Lung (tissue), 12 donors: Measurements from ENCODE around the gene SLC6A8. TPM values are rescaled to one million over a fixed set of nuclear protein-coding genes. Genes with fewer than 3 reads are reported as not detected.

Experiments used
- ATAC-seq: fragments of 200-7000 bp; cut with Tn5 transposase; one replicate; pipeline ENCODE4 v1.9.1; 2020; ENCODE audit warnings: moderate number of reproducible peaks; ENCODE audit not compliant: insufficient read depth, low FRiP score
- DNase-seq, 3 donors: peaks; one replicate each; pipeline ENCODE4 v3.0.0-alpha.2; 2013 to 2017
- H3K27ac ChIP-seq, 2 donors: one replicate each; pipeline ENCODE4 v1.5.1; 2013; ENCODE audit warnings: mild to moderate bottlenecking in 2 of 2, moderate library complexity in 2 of 2, control low read depth in 1 of 2, inconsistent platforms in 1 of 2, low read depth in 1 of 2, low read length in 1 of 2
- H3K27me3 ChIP-seq, 3 donors: one replicate each; pipeline ENCODE4 v1.5.1; 2013; ENCODE audit warnings: low read length in 2 of 3; ENCODE audit not compliant: control insufficient read depth in 3 of 3, insufficient read depth in 3 of 3
- H3K36me3 ChIP-seq, 4 donors: one replicate each; pipeline ENCODE4 v1.5.1; 2013; ENCODE audit warnings: low read length in 4 of 4, mild to moderate bottlenecking in 1 of 4, moderate library complexity in 1 of 4; ENCODE audit not compliant: control insufficient read depth in 4 of 4, insufficient read depth in 4 of 4
- H3K4me1 ChIP-seq, 5 donors: one replicate each; pipeline ENCODE4 v1.5.1; 2013; ENCODE audit warnings: low read length in 5 of 5, mild to moderate bottlenecking in 2 of 5, moderate library complexity in 1 of 5; ENCODE audit not compliant: control insufficient read depth in 5 of 5, insufficient read depth in 5 of 5
- H3K4me3 ChIP-seq: one replicate; pipeline ENCODE4 v1.5.1; 2013; ENCODE audit warnings: mild to moderate bottlenecking, control low read depth, moderate library complexity
- H3K9ac ChIP-seq, 2 donors: one replicate each; pipeline ENCODE4 v1.5.1; 2013; ENCODE audit warnings: low read length in 2 of 2, control low read depth in 1 of 2; ENCODE audit not compliant: insufficient read depth in 1 of 2
- H3K9me3 ChIP-seq, 4 donors: one replicate each; pipeline ENCODE4 v1.5.1; 2013; ENCODE audit warnings: low read length in 3 of 4, mild to moderate bottlenecking in 1 of 4, moderate library complexity in 1 of 4; ENCODE audit not compliant: control insufficient read depth in 4 of 4, insufficient read depth in 3 of 4
- CTCF ChIP-seq: IDR thresholded peaks from 2 replicates; pipeline ENCODE4 v1.5.1; 2012; ENCODE audit warnings: mild to moderate bottlenecking; ENCODE audit errors: control extremely low read depth, extremely low read depth
- WGBS, 2 donors: extraction: QIAGEN DNeasy Blood & Tissue Kit; methylation state at CpG; one replicate each; pipeline ENCODE4 v1.1.7; 2013; 5-methylcytosine and 5-hydroxymethylcytosine counted together
- polyA plus RNA-seq, 2 donors: library from polyadenylated mRNA; stranded (reverse); fragments of 200-250 nt; gene quantifications; one replicate each; pipeline ENCODE4 v1.2.1, GENCODE V29; 2013
- total RNA-seq, 2 donors: library from RNA; depleted of rRNA in 1 of 2; stranded (reverse); fragments of >200 nt in 1 of 2; gene quantifications; one replicate each; pipeline ENCODE4 v1.2.1, GENCODE V29; 2014 to 2021
- donor health status: control.
- donor health status: control.
- donor health status: Bipolar disorder and iron deficiency.
- donor health status: healthy.
- donor health status: DM: yes; HTN: yes; CAD: no.

The SLC6A8 gene
- total and polyA plus RNA-seq, 4 donors: 5.3 to 21.5 (median 9.9) TPM

- H3K9me3 ChIP-seq: peaks cover 0 to 19% (median under 1%) of the 10 kb centered on the region in 4 donors
- TF ChIP-seq CTCF: no peak
- no peaks in the 10 kb centered on the region for H3K36me3 ChIP-seq
- H3K4me3 ChIP-seq: no peak overlapping the region
- no peak for ATAC-seq
- no peak overlapping the region for H3K9ac ChIP-seq
- DNase-seq: peak in 1 of 3 donors; percentile 10
- WGBS, 2 donors: 71 to 74% methylated on average over 14 to 17 of the region's 17 CpGs
- H3K27me3 ChIP-seq: peaks cover 21 to 39% (median 31%) of the 10 kb centered on the region in 3 donors
- H3K4me1 ChIP-seq: peaks cover 0 to 3% (median under 1%) of the 10 kb centered on the region in 5 donors
- H3K27ac ChIP-seq: no peak overlapping the region
These were observed 39.2 kb upstream of the SLC6A8 start for GRCh38 chrX:153648358-153649177.

- ATAC-seq: peak; percentile 37
- Histone ChIP-seq H3K4me3 (no peak overlapping the region), H3K27ac (no peak overlapping the region), H3K27me3 (peaks cover 17 to 35% (median 27%) of the 10 kb centered on the region in 3 donors), H3K9ac (no peak overlapping the region), H3K9me3 (peaks cover 0 to 20% (median 5%) of the 10 kb centered on the region in 4 donors), H3K4me1 (peaks cover 0 to 3% (median 0%) of the 10 kb centered on the region in 5 donors), H3K36me3 (no peaks in the 10 kb centered on the region)
- TF ChIP-seq CTCF: peak; percentile 1
- peak in 1 of 3 donors; percentile 16 for DNase-seq
- WGBS, 2 donors: 74 to 81% methylated on average over 8 to 26 of the region's 26 CpGs
These were observed 38.4 kb upstream of the SLC6A8 start for GRCh38 chrX:153649178-153649914.

- Histone ChIP-seq H3K36me3 (no peaks in the 10 kb centered on the region), H3K4me3 (no peak overlapping the region), H3K4me1 (peaks cover 0 to 3% (median 0%) of the 10 kb centered on the region in 5 donors), H3K9me3 (peaks cover 0 to 20% (median 6%) of the 10 kb centered on the region in 4 donors), H3K27ac (no peak overlapping the region), H3K9ac (no peak overlapping the region), H3K27me3 (peaks cover 9 to 27% (median 23%) of the 10 kb centered on the region in 3 donors)
- DNase-seq (no peak), ATAC-seq (no peak)
- WGBS, 2 donors: 67 to 70% methylated on average over 17 to 41 of the region's 41 CpGs
- no peak for TF ChIP-seq CTCF
These were observed 37.6 kb upstream of the SLC6A8 start for GRCh38 chrX:153649915-153650782.
